Activated T-helper 1 cell treated with anti-CD3 and anti-CD28 coated beads, Interleukin-2, amount 50 U/mL, for 16 hours (primary cell): ENCODE data around the gene IRGC.
"Not testable (repeated sequence)": the region's sequence is repeated elsewhere in the genome, so short reads cannot be mapped to it uniquely, and the experiment has no call there.

Source experiments
- DNase-seq, 2 donors: peaks; one replicate each; pipeline ENCODE4 v3.0.0-alpha.2; 2020; ENCODE audit warnings: low read depth in 1 of 2, low spot score in 1 of 2

IRGC gene, protein sequence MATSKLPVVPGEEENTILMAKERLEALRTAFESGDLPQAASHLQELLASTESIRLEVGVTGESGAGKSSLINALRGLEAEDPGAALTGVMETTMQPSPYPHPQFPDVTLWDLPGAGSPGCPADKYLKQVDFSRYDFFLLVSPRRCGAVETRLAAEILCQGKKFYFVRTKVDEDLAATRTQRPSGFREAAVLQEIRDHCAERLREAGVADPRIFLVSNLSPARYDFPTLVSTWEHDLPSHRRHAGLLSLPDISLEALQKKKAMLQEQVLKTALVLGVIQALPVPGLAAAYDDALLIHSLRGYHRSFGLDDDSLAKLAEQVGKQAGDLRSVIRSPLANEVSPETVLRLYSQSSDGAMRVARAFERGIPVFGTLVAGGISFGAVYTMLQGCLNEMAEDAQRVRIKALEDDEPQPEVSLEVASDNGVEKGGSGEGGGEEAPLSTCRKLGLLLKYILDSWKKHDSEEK

GRCh38 chr19:43715776-43716175, at the start of gene IRGC:
IRGC (plus strand) TSS chr19:43716076; CDS start chr19:43718559, 2,483 bp downstream.
- no peak for DNase-seq

- DNase-seq: no peak
Observed at GRCh38 chr19:43667126-43667875, 48.6 kb upstream of the IRGC start.

DNA sequence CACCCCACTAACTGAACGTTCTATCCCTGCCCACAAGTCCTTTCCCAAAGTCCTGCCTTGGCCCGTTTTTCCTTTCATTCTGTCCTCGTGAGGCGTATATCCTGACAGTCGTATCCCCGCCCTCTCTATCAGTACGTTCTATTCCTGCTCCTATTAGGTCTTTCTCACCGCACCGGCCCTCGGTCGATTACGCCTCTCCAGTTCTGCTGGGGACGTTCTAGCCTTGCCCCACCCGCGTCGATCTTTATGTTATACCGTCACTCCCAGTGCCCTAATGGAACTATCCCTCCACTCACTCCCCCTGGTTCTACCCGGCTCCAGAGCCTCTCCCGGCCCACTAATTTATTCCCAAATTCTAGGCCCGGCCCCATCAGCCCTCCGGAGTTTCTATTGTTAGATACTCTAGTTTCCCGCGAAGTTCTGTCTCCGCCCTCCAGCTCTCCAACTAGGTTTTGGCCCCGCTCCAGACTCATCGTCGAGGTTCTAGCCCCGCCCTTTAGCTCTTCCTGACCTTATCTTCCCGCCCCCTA, 47.9 kb upstream of the IRGC start:
- no peak for DNase-seq

GRCh38 chr19:43668406-43669109, 47.3 kb upstream of the IRGC start:
- peak; percentile 85 to 89 for DNase-seq

GRCh38 chr19:43672061-43672679, 43.7 kb upstream of the IRGC start:
- DNase-seq: no peak

DNA sequence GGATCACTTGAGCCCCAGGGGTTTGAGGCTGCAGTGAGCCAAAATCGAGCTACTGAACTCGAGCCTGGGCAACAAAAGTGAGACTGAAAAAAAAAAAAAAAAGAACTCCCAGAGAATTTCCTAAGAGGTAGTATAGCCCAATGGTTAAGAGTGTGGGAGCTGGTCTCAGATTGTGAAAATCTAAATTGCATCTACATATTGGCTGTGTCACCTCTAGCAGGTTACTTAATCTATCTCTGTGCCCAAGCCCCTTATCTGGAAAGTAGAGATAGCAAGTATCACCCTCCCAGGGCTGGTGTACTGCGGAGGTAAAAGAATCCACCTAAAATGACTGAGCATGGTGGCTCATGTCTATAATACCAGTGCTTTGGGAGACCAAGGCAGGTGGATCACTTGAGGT, 42.2 kb upstream of the IRGC start:
- no peak for DNase-seq

DNA sequence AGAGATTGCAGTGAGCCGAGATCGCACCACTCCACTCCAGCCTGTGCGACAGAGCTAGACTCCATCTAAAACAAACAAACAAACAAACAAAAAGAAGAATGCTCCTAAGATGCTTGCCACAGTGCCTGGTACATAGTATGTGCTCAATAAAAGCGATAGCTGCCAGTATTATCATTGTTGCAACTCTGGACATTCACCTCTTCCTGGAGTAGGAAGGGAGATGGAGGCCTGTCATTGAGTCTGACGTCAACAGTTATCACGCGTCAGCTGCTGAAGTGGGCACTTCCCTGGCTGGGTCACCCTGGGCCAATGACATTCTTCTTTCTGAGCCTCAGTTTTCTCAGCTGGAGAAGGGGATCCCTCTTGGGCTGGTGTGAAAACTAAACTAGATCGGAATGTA, 41.7 kb upstream of the IRGC start:
- DNase-seq: no peak

DNA sequence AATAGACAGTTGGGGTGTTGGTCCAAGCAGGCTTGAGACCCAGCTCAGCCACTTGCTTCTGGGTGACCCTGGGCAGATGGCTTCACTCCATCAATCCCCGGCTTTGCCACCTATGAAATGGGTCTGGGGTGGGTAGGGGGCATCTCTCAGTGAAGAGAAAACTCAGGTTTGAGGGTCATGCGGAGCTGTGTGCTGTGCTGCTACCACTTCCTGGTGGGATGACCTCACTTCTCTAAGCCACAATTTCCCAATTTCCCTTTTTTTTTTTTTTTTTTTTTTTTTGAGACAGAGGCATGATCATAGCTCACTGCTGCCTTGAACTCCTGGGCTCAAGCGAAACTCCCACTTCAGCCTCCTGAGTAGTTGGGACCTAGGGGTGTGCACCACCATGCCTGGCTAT, 41.3 kb upstream of the IRGC start:
- no peak for DNase-seq

DNA sequence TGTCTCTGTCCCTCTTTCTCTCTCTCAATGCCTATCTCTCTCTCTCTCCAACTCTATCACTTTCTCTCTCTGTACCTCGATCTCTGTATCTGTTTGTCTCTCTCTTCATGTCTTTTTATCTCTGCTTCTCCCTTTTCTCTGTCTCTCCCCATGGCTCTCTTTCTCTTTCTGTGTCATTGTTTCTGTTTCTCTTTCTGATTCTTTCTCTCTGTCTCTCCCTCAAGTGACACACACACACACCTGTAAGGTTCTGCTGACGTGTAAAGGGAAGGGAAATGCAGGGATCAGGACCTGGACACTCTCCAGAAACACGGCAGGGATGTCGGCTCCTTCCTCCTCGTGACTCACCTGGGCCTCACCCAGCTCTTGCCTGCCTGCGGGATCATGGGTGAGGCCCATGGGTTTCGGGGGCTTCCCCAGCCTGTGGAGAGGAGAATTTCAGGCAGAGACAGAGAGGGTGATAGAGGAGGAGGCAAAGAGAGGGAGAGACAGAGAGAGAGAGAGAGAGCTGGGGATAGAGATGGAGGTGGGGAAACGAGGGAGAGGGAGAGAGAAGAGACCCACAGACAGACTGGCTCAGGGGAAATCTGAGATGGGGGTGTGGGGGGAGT, 40.5 kb upstream of the IRGC start:
- DNase-seq: no peak

- DNase-seq: no peak
Observed at GRCh38 chr19:43675906-43676305, 40.0 kb upstream of the IRGC start.

DNA sequence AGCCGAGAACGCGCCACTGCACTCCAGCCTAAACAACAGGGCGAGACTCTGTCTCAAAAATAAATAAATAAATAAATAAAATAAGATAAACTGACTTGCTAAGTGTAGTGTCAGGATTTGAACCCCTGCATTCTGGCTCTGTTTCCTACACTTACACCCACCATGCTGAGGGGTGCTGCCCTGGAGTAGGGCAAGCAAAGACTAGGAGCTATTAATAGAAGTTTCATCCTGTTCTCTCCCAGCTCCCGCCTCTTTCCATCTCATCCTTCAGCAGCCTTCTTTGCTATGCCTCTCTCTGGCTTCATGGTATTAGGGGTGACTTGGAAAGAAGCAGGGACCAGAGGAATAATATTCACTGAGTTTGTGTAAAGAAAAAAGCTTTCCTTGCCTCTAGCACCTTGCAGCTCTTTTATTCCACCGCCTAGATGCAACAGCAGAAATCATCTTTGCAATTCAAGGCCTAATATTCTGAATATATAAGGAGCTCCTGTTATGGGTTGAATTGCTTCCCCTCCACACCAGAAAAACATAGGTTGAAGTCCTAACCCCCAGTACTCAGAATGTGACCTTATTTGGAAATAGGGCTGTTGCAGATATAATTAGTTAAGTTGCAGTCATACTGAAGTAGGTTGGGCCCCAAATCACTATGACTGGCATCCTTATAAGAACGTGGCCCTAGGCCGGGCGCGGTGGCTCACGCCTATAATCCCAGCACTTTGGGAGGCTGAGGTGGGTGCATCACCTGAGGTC, 37.2 kb upstream of the IRGC start:
- no peak for DNase-seq

DNA sequence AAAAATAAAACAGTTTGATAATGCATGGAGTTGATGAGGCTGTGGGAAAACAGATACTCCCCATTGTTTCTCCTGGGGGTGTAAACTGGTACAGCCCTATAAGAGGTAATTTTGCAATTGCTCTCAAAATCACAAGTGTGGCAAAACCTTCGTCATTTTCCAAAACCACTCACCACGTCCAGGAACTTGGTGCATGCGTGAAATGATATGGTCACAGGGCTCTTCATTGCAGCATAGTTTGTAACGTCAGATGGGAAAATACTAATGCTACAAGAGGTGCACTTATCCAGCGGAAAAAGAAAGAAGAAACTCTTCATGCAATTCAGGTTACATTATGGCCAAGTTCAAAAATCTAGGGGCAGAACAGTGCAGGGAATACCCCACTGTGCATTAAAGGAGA, 34.1 kb upstream of the IRGC start:
- DNase-seq: no peak

DNA sequence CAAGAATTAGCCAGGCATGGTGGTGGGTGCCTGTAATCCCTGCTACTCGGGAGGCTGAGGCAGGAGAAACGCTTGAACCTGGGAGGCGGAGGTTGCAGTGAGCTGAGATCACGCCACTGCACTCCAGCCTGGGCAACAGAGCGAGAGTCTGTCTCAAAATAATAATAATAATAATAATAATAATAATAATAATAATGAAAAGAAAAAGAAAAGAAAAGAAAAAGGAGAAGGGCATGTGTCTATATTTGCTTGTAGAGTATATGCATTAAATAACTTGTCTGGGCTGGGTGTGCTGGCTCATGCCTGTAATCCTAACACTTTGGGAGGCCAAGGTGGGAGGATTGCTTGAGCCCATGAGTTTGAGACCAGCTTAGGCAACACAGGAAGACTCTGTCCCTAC, 33.6 kb upstream of the IRGC start:
- DNase-seq: not testable (repeated sequence)

- no peak for DNase-seq
Observed at GRCh38 chr19:43682824-43683661, 32.8 kb upstream of the IRGC start.

DNA sequence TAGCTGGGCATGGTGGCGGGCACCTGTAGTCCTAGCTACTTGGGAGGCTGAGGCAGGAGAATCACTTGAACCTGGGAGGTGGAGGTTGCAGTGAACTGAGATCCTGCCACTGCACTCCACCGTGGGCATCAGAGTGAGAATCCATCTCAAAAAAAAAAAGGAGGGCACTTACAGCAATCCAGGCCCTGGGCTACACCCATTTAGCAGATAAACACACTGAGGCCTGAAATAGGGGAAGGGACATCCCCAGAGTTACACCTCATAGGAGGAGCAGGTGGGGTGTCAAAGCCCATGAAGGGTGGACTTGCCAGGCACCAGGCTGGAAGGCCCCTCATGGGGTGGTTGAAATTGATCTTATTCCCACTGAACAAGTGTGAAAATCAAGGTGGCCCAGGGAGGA, 32.0 kb upstream of the IRGC start:
- no peak for DNase-seq

GRCh38 chr19:43684326-43684725, 31.6 kb upstream of the IRGC start:
- DNase-seq: no peak

DNA sequence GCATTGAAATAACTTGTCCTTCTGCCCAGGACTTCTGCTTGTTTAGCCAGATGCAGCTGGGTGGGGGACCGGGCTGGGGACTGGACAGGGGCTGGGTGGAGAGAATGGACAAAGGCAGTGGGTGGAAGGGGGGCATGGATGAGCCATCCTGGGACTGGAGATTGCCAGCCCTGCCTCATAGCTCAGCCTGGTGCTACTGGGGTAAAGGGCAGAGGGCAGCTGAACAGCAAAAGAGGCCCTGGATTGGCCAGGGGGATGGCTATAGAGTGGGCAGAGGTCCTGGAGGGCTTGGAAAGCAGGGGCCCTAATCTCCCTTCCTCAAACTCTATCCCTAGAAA, 28.2 kb upstream of the IRGC start:
- DNase-seq: no peak

GRCh38 chr19:43688059-43688701, 27.7 kb upstream of the IRGC start:
- no peak for DNase-seq

DNA sequence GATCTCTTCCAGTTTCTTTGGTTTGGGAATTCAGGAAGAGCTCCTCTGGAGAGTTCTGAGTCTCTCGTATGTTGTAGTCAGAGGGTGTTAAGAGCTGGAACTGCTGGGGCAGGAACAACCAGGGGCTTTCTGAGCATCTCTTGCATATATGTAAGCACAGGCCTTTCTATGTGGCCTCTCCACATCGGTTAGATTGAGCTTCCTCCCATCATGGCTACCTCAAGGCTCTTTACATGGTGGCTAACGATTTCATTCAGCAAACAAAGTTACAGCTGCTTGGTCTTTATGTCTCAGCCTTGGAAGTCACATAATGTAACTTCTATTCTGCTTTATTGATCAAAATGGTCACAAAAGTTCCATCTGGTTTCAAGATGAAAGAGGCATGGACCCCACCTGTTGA, 25.4 kb upstream of the IRGC start:
- no peak for DNase-seq
